Suppressor macrophage treated with lipopolysaccharide for 1 hour (primary cell): ENCODE measurements around the gene JPH4.
"Not testable (repeated sequence)": the region's sequence is repeated elsewhere in the genome, so short reads cannot be mapped to it uniquely, and the experiment has no call there.

ENCODE experiments used
- DNase-seq, 3 donors: peaks; one replicate each; pipeline ENCODE4 v3.0.0-alpha.2; 2020 to 2022

Gene JPH4

DNA sequence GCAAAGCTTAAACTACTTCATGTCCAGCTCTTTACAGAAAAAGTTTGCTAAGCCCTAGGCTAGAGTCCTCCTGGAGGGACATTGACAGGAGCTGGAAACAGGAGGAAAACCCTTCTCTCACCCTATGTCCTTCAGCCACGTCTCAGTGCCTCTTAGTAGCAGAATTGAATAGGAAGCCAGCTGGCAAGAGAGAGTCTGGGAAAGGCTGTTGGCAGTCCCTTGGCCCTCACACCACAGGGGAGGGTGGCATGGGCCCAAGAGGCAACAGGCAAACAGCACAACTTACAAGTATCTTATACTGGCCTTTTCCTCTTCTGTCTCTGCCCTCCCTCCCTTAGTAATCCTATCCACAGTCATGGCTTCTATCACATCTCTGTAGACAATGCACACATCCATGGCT is 29.9 kb upstream of the JPH4 start:
- no peak for DNase-seq

DNA sequence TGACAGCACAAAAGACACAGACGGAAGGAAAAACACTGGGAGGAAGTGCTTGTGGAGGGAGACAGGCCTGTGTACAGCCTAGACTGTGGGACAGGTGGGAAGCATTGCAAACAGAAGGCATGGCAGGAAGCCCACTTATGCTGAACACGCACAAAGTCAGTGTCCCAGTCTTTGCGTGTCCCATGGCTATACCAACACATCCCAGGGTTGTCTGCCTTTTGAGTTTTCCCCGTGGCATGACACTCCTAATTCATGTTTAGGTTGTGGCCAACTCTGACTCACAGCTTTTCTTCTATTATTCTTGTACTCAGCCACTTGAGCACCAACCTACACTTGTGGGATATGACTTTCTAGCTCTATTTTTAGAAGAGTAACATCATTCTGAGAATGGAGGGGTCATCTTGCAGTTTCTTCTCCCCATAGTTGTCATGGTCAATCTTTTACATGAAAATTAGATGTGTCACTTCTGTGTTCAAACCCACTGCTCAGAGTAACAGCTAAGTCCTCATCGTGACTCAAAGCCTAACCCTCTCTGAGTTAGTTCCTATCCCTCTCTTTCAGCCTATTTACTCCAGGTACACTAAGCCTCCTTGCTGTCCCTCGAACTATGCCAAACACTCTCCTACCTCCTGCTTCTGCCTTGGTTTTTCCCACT is 27.5 kb upstream of the JPH4 start:
- DNase-seq = peak; percentile 5 to 52 (median 29)

DNA sequence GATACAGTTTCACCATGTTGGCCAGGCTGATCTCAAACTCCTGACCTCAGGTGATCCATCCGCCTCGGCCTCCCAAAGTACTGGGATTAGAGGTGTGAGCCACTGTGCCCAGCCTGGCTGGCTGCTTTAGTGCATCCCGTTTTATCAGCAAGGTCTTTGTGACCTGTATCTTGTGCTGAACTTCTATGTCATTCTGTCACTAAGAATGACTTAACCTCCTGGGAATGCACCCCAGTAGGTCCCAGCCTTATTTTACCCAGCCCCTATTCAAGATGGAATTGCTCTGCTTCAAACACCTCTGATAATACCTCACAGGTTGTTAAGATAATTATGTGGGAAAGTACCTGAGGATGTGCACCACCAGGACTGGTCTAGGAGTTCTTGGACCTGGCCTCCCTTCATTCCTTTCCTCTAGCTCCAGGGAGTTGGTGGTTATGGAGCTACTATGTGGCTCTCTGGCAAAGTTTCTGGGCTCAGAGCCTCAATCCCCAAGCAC is 26.1 kb upstream of the JPH4 start:
- DNase-seq = no peak

DNA sequence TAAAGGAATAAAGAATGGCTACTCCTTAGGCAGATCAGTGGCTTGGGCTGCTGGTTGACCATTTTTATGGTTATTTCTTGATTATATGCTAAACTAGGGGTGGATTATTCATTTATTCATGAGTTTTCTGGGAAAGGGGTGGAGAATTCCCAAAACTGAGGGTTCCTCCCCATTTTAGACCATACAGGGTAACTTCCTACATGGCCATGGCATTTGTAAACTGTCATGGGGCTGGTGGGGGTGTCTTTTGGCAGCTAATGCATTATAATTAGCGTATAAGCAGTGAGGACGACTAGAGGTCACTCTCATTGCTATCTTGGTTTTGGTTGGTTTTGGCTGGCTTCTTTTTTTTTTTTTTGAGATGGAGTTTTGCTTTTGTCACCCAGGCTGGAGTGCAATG is 25.6 kb upstream of the JPH4 start:
- DNase-seq = no peak

DNA sequence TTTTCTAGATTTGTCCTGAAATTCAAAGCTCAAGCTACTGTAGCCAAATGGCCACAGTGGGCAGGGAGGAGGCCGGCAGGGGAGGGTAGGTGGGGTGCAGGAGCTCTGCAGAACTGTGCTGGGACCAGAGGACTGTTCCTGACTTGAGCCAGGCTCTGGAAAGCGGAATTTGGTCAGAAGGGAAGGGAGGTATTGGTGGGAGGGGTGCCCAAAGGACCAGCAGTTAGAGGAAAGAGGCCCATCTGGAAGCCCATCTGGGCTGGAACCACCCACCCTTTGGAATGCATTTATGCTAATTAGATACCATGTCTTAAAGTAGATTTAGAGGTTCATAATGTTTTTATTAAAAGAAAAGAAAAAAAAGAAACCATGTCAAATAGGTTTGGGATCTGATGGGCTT is 24.5 kb upstream of the JPH4 start:
- no peak for DNase-seq

DNA sequence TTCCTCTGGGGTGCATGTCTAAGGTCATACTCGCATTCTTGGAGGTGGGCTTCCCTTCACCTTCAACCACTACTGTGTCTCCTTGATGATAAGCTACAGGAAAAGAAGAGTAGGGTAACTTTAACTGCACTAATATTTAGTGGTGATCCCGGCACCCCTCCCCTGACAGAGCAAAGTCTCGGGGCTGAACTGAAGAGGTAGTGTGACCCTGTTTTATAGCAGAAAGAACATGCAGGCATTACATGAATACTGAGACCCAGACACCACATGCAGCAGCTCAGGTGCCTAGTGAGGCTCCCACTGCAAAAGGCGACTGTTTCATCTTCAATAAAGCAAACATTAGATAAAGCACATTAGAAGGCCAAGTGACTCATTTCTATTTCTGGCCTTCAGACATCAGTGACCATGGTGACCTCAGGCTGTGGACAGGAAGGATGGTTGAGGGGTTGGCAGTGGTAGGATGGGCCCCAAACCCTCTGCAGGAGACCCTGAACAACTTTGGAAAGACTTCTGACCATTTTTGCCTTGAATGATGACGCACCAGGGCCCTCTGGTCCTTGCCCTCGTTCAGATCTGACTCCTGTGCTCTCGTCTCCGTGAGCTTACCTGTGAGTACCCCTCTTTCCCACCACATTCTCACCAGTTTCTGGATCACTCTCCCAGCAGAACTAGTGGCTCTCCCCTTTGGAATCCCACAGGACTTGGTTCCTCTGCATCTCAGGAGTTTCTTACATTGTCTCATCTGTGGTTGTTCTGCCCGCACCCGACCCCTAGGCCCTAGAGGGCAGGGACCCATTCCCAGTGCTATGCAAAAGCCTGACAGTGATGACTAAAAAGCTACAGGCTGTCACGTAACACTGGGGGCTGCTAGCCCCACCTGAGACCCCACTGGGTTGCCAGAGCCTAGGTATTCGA is 23.8 kb upstream of the JPH4 start:
- no peak for DNase-seq

DNA sequence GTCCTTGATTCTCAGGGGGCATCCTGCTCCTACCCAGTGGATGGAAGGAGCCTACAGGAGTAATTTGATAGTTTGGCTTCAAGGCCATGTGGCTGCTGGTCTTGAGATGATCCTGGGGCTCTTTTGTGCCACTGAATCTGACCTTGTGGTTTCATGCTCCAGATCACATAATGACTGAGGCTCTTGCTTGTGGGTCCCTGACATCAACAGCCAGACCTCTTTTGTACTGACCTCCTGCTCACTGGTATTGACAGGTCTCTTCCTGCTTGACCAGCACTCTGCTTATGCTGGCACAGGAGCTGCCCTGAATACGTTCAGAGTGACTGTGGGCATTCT is 23.2 kb upstream of the JPH4 start:
- no peak for DNase-seq

DNA sequence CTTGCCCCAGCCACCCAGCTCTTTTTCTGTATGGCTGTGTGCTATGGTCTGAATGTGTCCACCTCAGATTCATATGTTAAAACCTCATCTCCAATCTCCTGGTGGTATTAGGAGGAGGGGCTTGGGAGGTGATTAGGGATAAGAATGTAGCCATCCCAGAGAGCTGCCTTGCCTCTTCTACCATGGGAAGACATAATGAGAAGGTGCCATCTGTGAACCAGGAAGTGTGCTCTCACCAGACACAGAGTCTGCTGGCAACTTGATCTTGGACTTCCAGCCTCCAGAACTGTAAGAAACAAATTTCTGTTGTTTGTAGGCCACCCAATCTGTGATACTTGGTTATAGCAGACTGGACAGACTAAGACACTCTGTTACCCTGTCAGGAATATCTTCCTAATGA is 22.8 kb upstream of the JPH4 start:
- no peak for DNase-seq

DNA sequence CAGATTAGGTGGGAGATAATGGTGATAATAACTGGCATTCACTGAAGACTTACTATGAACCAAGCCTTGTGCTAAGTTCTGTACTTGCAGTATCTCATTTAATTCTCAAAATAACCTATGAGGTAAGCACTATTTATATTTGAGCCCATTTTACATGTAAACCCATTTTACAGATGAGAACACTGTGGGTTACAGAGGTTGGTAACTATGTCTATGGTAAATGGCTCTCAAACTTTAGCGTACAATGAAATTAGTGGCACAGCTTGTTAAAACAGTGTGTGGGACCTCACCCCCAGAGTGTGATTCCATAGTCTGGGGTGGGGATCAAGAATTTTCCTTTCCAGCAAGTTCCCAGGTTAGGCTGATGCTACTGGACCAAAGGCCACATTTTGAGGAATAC is 22.2 kb upstream of the JPH4 start:
- DNase-seq = no peak

DNA sequence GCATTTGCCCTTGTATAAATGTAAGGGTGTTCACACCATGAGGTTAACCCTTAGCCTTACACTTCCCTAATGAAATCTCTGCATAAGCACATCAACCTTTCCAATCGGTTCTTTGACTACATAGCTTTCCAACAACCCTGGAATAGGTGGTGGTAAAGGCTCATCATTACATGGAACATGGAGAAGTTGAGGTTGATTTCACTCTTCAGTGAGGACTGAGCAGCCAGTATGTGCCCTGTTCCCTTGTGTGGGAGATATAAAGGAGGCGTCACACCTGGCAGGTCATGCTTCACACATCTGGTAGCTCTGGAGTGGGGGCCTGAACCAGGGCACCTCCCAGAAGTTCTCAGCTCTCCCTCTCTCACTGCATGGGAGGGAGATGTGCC is 21.7 kb upstream of the JPH4 start:
- DNase-seq = no peak

DNA sequence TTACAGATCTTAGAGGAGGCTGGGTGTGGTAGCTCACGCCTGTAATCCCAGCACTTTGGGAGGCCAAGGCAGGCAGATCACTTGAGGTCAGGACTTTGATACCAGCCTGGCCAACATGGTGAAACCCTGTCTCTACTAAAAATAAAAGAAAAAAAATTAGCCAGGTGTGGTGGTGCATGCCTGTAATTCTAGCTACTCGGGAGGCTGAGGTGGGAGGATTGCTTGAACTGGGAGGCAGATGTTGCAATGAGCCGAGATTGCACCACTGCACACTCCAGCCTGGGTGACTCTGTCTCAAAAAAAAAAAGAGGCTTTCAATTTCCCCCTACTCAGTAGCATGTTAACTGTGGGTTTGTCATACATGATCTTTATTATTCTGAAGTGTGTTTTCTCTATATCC is 15.6 kb upstream of the JPH4 start:
- DNase-seq = not testable (repeated sequence)

DNA sequence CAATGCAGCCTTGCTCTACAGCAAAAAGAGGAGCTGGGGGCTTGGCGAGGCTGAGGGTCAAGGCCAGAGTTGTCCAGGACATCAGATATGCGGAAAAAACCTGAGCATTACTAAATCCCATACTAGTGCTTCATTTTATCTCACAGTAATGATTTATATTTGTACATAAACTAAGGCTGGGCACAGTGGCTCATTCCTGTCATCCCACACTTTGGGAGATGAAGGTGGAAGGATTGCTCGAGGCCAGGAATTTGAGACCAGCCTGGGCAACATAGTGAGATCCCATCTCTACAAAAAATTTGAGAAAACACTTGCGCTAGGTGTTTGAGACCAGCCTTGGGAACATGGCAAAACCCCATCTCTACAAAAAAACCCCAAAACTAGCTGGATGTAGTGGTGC is 11.6 kb upstream of the JPH4 start:
- no peak for DNase-seq

DNA sequence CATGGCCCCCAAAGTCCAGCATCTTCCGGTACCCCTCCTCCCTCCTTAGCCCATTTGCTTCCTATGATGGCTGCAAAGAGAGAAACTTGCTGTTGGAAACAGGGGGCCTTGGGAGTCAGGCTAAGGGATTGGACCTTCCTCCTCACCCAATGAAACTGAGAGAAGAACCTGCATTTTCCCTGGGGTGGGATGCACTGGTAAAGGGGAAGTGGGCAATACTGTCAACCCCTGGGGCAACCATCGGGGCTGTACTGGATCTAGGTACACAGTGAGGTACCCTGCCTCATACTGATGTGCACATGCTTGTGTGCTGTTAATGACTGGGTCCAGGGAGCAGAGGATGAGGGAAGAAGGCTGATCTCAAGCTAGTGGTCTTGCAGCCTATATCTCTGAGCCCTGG is 11.0 kb upstream of the JPH4 start:
- DNase-seq = no peak

DNA sequence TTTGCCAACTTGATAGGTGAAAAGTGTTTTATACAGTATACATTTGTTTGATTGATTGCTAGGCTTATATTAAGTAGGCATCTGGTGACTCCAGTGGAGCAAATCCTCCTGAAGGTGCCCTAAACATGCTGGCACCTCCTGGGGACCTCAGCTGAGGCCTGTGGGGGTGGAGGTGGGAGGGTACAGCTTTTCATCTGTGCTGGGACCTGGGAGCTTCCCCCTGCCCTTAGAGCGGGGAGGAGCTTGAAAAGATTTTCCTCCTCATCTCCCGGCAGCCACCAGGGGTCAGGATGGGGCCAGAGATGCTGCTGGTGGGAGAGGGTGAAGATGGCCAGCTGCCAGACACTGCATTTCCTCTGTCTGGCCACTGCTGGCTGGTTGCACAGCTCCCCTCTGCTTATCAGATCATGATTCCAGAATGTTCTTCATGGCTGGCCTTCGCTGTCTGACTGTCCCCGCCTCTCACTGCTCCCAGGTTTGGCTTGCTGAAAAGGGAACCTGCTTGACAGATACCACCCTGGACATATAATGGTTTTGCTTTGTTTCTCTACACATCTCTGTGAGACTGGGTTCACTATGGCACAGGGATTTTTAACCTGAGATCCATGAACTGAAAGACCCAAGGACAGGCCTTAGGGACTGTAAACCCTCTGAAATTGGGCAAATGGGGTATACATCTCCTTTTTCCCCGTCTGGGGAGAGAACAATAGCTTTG is 10.5 kb upstream of the JPH4 start:
- peak; percentile 87 to 92 (median 88) for DNase-seq

DNA sequence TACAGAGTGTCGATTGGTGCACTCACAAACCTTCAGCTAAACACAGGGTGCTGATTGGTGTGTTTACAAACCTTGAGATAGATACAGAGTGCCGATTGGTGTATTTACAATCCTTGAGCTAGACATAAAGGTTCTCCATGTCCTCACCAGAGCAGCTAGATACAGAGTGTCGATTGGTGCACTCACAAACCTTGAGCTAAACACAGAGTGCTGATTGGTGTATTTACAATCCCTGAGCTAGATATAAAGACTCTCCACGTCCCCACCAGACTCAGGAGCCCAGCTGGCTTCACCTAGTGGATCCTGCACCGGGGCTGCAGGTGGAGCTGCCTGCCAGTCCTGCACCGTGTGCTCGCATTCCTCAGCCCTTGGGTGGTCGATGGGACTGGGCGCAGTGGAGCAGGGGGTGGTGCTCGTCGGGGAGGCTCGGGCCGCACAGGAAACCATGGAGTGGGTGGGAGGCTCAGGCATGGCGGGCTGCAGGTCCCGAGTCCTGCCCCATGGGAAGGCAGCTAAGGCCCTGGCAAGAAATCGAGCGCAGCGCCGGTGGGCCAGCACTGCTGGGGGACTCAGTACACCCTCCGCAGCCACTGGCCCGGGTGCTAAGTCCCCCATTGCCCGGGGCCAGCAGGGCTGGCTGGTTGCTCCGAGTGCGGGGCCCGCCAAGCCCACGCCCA is 6.1 kb upstream of the JPH4 start:
- not testable (repeated sequence) for DNase-seq

DNA sequence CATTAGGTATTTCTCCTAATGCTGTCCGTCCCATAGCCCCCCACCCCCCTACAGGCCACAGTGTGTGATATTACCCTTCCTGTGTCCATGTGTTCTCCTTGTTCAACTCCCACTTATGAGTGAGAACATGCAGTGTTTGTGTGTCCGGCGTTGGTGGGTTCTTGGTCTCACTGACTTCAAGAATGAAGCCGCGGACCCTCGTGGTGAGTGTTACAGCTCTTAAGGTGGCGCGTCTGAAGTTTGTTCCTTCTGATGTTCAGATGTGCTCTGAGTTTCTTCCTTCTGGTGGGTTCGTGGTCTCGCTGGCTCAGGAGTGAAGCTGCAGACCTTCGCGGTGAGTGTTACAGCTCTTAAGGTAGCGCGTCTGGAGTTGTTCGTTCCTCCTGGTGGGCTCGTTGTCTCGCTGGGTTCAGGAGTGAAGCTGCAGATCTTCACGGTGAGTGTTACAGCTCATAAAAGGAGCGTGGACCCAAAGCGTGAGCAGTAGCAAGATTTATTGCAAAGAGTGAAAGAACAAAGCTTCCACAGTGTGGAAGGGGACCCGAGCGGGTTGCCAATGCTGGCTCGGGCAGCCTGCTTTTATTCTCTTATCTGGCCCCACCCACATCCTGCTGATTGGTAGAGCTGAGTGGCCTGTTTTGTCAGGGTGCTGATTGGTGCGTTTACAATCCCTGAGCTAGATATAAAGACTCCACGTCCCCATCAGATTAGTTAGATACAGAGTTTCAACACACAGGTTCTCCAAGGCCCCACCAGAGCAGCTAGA is 5.4 kb upstream of the JPH4 start:
- not testable (repeated sequence) for DNase-seq

DNA sequence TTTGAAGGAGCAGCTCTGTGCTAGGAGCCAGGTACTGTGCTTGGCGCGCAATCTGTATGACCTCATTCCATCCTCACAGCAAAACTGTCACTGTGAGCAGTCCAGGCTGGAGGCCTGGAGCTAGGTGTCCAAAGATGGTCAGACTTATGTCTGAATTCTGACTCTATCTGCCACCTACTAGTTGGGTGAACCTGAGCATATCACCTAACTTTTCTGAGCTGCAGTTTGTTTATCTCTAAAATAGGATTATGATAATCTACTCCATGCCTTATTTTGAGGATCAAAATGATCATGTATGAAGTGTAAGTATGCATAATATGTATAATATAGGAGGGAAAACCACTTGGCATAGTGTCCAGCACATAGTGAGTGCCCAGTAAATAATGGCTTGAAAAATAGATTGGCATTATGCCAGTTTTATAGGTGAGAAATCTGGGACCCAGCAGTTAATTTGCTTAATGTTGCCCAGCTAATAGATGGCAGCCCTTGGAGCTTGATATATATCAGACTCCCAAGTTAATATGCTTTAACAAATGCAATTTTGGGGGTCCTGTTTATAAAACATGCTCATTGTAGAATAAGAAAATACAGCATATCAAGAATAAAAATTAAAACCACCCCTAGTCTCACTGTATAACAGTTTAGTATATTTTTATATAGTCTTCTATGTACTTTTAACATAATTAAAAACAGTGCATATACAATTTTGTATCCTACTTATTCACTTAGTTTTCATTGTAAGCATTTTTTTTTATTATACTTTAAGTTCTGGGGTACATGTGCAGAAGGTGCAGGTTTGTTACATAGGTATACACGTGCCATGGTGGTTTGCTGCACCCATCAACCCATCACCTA is 4.5 kb upstream of the JPH4 start:
- no peak for DNase-seq

DNA sequence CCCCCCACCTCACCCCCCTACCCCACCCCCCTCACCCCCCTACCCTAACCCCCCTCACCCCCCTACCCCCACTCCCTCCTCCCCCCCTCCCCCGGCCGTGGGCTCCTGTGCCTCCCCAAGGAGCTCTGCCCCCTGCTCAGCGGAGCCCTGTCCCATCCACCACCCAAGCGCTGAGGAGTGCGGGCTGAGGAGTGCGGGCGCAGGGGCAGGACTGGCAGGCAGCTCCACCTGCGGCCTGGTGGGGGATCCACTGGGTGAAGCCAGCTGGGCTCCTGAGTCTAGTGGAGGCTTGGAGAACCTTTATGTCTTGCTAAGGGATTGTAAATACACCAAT is 2.3 kb upstream of the JPH4 start:
- DNase-seq = no peak

DNA sequence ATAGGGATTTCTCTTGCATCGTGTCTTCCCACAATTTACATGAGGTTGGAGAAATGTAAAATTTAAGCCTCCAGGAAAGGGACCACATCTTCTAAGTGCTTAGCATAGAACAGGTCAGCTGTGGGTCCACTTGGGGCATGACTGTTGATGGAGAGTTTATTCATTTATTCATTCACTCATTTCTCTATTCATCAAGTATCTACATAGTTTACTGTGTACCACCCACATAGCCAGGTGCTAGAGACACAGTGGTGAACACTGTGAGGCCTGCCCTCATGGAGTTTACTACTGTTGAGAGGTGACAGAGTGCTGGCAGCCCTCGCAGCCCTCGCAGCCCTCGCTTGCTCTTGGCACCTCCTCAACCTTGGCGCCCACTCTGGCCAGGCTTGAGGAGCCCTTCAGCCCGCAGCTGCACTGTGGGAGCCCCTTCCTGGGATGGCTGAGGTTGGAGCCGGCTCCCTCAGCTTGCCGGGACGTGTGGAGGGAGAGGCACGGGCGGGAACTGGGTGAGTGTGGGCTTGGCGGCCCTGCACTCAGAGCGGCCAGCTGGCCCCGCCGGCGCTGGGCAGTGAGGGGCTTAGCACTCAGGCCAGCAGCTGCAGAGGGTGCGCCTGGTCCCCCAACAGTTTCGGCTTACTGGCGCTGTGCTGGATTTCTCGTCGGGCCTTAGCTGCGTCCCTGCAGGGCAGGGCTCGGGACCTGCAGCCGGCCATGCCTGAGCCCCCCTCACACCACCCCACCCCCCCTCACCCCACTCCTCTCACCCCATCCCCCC is 1.7 kb upstream of the JPH4 start:
- peak in 1 of 3 donors; percentile 7 for DNase-seq

DNA sequence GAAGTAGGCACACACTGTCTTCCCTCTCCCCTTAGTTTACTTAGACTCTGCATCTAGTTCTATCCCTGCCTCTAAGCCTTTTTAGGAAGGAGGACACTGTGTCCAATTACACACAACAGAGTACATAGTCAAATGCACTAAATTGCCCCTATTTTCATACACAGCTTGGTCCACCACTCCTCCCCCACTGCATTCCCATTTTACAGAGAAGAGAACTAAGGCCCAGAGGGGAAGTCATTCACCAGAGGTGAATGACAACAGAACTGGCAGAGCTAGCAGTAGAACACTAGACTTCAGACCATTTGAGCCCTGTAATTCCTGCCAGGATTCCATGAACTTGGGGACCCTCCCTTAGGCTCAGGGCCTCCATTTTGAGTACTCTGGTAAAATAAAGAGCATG is 1.1 kb upstream of the JPH4 start:
- DNase-seq = no peak

DNA sequence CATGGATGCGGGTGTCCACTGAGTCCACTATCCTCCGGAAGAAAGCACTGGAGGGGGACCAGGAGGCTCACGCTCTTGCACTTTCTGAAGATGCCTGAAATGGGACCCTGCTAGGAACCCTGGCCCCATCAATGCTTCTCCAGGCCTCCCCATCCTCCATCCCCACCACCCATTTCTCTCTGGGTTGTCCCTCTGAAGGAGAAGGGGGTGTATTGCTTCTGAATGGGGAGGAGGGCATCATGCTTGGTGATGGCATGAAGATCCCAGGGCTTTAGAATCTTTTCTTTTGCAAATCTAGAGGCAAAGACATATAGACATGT is 681 bp upstream of the JPH4 start:
- DNase-seq = peak in 1 of 3 donors; percentile 0
